LNCaP clone FGC (cell line): Measurements from ENCODE around the gene SHMT2.

Experiments
- DNase-seq: peaks from one replicate; pipeline ENCODE4 v3.0.0-alpha.2; 2011; ENCODE audit warnings: low read depth
- H3K4me3 ChIP-seq: 2 replicates; pipeline ENCODE4 v1.5.1; 2011; ENCODE audit warnings: mild to moderate bottlenecking, low read depth, low read length, control low read depth
- CTCF ChIP-seq: IDR thresholded peaks from 2 replicates; pipeline ENCODE4 v1.5.1; 2012; ENCODE audit warnings: mild to moderate bottlenecking; ENCODE audit not compliant: control insufficient read depth, insufficient read depth; ENCODE audit errors: extremely low read depth

SHMT2 gene

GRCh38 chr12:57236925-57237595 lies 7.5 kb downstream of the SHMT2 start:
- no peak for DNase-seq
- no peak for TF ChIP-seq CTCF
- peak overlapping the region; percentile 48 for H3K4me3 ChIP-seq

GRCh38 chr12:57237596-57237931 lies 8.1 kb downstream of the SHMT2 start:
- no peak for TF ChIP-seq CTCF
- H3K4me3 ChIP-seq, result no peak overlapping the region
- no peak for DNase-seq

DNA sequence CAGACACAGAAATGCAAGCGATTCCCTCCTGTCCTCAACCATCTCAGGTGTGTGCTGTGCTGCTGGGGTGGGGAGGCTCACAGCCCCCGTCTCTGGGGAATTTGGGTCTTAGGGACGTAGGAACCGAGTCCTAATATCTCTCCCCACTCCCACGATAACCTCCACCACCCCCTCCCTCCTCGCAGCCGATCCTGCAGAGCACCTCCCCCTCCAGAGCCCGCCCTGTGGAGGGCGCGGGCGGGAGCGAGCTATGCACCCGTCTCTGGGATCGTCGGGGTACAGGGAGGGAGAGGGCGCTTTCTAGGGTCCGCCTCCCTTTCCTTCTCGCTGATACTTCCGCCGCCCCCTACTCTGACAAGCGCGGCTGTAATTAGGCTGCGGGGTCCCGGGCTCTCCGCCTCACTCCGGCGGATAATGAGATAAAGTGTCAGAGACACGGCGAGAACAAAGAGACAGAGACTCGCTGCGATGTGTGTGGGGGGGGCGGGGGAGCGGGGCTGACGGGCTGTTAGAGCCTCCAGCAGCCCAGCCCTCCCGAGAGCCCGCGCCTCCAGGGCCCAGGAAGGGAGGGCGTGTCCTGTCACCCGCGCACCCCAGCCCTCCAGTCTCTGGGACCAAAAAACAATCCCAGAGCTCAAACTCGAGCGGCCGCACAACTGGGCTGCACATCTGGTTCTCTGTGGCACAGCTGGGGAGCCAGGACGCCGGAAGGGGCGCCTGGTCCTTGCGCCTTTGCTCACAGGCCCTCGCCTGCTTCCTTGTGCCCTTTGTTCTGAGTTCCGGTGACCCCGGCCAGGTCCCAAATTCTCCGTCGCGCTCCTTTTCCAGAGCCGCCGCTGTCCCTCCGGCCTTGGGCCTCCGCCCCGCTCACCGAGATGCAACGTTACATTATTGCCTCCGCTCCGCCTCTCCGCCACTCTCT lies 8.7 kb downstream of the SHMT2 start:
- DNase-seq, result no peak
- no peak overlapping the region for H3K4me3 ChIP-seq
- TF ChIP-seq CTCF, result no peak

DNA sequence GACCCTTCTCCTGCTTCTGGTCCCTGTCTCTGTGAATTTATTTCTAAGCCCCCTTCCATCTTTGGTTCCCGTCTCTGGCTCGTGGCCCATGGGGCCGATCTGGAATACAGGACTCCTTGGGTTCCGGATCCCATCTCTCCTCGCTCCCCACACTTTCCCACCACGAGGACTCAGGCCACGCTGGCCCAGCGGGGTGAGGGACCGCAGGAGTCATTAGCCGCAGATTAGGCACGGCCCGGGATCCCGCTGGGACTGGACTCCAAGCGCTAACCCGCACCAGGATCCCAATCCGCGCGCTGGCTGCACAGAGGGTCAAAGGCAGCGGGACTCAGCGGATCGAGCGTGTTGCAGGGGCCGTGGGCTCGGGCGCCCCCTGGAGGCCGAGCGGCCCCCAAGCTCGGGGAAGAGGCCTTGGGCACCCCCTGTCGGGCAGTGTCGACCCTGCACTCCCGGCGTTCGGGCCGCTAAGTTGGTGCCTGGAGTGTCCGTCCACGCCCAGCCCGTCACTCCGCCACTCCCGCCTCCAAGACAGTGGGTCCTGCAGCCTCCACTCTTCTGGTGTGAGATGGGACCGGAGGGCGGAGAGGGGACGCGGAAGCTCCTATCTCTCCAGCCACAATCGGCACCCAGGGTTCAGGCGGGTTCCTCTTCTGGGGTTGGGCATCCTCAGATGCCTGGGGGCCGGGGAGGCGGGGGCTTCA lies 9.5 kb downstream of the SHMT2 start:
- no peak for DNase-seq
- peak overlapping the region; percentile 64 for H3K4me3 ChIP-seq
- TF ChIP-seq CTCF, result peak; percentile 100

- DNase-seq, result no peak
- peak overlapping the region; percentile 64 for H3K4me3 ChIP-seq
- no peak for TF ChIP-seq CTCF
Measured at GRCh38 chr12:57239587-57240065, 10.1 kb downstream of the SHMT2 start.

GRCh38 chr12:57240066-57240921 lies 10.8 kb downstream of the SHMT2 start:
- no peak for DNase-seq
- TF ChIP-seq CTCF, result peak; percentile 17; the same call in 1 of the 2 replicates
- peak overlapping the region; percentile 64 for H3K4me3 ChIP-seq
